MM.1S (cell line): ENCODE results near the gene AMMECR1L.
"Not testable (repeated sequence)": the region's sequence is repeated elsewhere in the genome, so short reads cannot be mapped to it uniquely, and the experiment has no call there.

ENCODE experiments used
- DNase-seq: peaks from one replicate; pipeline ENCODE4 v3.0.0-alpha.2; 2015
- H2AFZ ChIP-seq: fragments of 300-600 bp; sonication (generic); 2 replicates; pipeline ENCODE4 v1.6.0; 2016; ENCODE audit warnings: antibody characterized with exemption, low read length
- H3F3A ChIP-seq: fragments of 300-600 bp; sonication (generic); 2 replicates; pipeline ENCODE4 v1.6.1; 2016; ENCODE audit warnings: mild to moderate bottlenecking, antibody characterized with exemption, low read length, moderate library complexity, mixed read lengths; ENCODE audit not compliant: insufficient read depth
- H3K27ac ChIP-seq: fragments of 300-600 bp; sonication (generic); 2 replicates; pipeline ENCODE4 v1.5.1; 2016; ENCODE audit warnings: mild to moderate bottlenecking, low read length
- H3K27me3 ChIP-seq: fragments of 300-600 bp; sonication (generic); replicated peaks from 2 replicates; pipeline ENCODE4 v1.6.0; 2016; ENCODE audit warnings: low read length; ENCODE audit not compliant: insufficient read depth
- H3K36me3 ChIP-seq: fragments of 300-600 bp; sonication (generic); replicated peaks from 2 replicates; pipeline ENCODE4 v1.6.1; 2016; ENCODE audit warnings: mild to moderate bottlenecking, low read length, mixed read lengths; ENCODE audit not compliant: insufficient read depth
- H3K4me1 ChIP-seq: fragments of 300-600 bp; sonication (generic); 2 replicates; pipeline ENCODE4 v1.6.1; 2016; ENCODE audit warnings: low read length, mixed read lengths
- H3K4me2 ChIP-seq: fragments of 300-600 bp; sonication (generic); 2 replicates; pipeline ENCODE4 v1.6.0; 2016; ENCODE audit warnings: low read depth, low read length
- H3K4me3 ChIP-seq: fragments of 300-600 bp; sonication (generic); 2 replicates; pipeline ENCODE4 v1.5.1; 2016; ENCODE audit warnings: low read length, mixed read lengths
- H3K79me2 ChIP-seq: fragments of 300-600 bp; sonication (generic); 2 replicates; pipeline ENCODE4 v1.6.1; 2016; ENCODE audit warnings: mixed run types, low read length, mixed read lengths
- H3K9ac ChIP-seq: fragments of 300-600 bp; sonication (generic); 2 replicates; pipeline ENCODE4 v1.6.1; 2016; ENCODE audit warnings: low read length, mixed read lengths
- H3K9me2 ChIP-seq: fragments of 300-600 bp; sonication (generic); replicated peaks from 2 replicates; pipeline ENCODE4 v1.6.1; 2016; ENCODE audit warnings: mild to moderate bottlenecking, low read length, mixed read lengths; ENCODE audit not compliant: insufficient read depth
- H3K9me3 ChIP-seq: fragments of 300-600 bp; sonication (generic); replicated peaks from 2 replicates; pipeline ENCODE4 v1.6.1; 2016; ENCODE audit warnings: mild to moderate bottlenecking, low read length, mixed read lengths; ENCODE audit not compliant: insufficient read depth
- H4K20me1 ChIP-seq: fragments of 300-600 bp; sonication (generic); 2 replicates; pipeline ENCODE4 v1.6.1; 2016; ENCODE audit warnings: mild to moderate bottlenecking, low read length, moderate library complexity, mixed read lengths; ENCODE audit not compliant: insufficient read depth
- CTCF ChIP-seq: fragments of 300-600 bp; sonication (generic); IDR thresholded peaks from 2 replicates; pipeline ENCODE4 v1.5.1; 2016; ENCODE audit warnings: antibody characterized with exemption, low read length, mixed read lengths
- EZH2 ChIP-seq: fragments of 300-600 bp; sonication (generic); optimal IDR thresholded peaks from 2 replicates; pipeline ENCODE3; 2017; ENCODE audit warnings: low read depth, mild to moderate bottlenecking, antibody characterized with exemption, low read length, mixed read lengths
- EZH2phosphoT487 ChIP-seq: fragments of 300-600 bp; sonication (generic); IDR thresholded peaks from 2 replicates; pipeline ENCODE4 v1.6.1; 2018; ENCODE audit warnings: antibody characterized with exemption, low read length

Gene AMMECR1L

GRCh38 chr2:127910415-127910814 is 24.7 kb upstream of the AMMECR1L start:
- H3F3A ChIP-seq: no peaks in the 10 kb centered on the region
- no peaks in the 10 kb centered on the region for H3K9me2 ChIP-seq
- no peak overlapping the region for H3K9ac ChIP-seq
- H3K9me3 ChIP-seq: no peaks in the 10 kb centered on the region
- no peak overlapping the region for H3K27ac ChIP-seq
- no peak overlapping the region for H2AFZ ChIP-seq
- H3K4me1 ChIP-seq: no peaks in the 10 kb centered on the region
- no peak for DNase-seq
- H3K79me2 ChIP-seq: no peaks in the 10 kb centered on the region
- TF ChIP-seq EZH2: no peak
- no peak for TF ChIP-seq EZH2phosphoT487
- H3K36me3 ChIP-seq: no peaks in the 10 kb centered on the region
- no peak overlapping the region for H3K4me2 ChIP-seq
- H3K27me3 ChIP-seq: no peaks in the 10 kb centered on the region
- no peak overlapping the region for H3K4me3 ChIP-seq
- no peaks in the 10 kb centered on the region for H4K20me1 ChIP-seq

- H3K27ac ChIP-seq: no peak overlapping the region
- no peak overlapping the region for H3K4me3 ChIP-seq
- H3K27me3 ChIP-seq: no peaks in the 10 kb centered on the region
- H2AFZ ChIP-seq: no peak overlapping the region
- H3K36me3 ChIP-seq: no peaks in the 10 kb centered on the region
- no peak for TF ChIP-seq EZH2
- DNase-seq: no peak
- no peak overlapping the region for H3K9ac ChIP-seq
- no peaks in the 10 kb centered on the region for H3F3A ChIP-seq
- H3K4me1 ChIP-seq: no peaks in the 10 kb centered on the region
- H3K79me2 ChIP-seq: no peaks in the 10 kb centered on the region
- no peaks in the 10 kb centered on the region for H4K20me1 ChIP-seq
- no peaks in the 10 kb centered on the region for H3K9me2 ChIP-seq
- no peak overlapping the region for H3K4me2 ChIP-seq
- no peaks in the 10 kb centered on the region for H3K9me3 ChIP-seq
These were observed 23.3 kb upstream of the AMMECR1L start for GRCh38 chr2:127909019-127909418.

GRCh38 chr2:127907733-127908400 is 22.1 kb upstream of the AMMECR1L start:
- not testable (repeated sequence) for DNase-seq, H2AFZ ChIP-seq, H3K36me3 ChIP-seq, H3K27ac ChIP-seq, H3K9ac ChIP-seq, H3K27me3 ChIP-seq, H3K9me2 ChIP-seq, H3K9me3 ChIP-seq, H3K4me3 ChIP-seq, H3K4me2 ChIP-seq, H3K4me1 ChIP-seq, H3K79me2 ChIP-seq, H3F3A ChIP-seq, H4K20me1 ChIP-seq

GRCh38 chr2:127906206-127906926 is 20.6 kb upstream of the AMMECR1L start:
- TF ChIP-seq EZH2: no peak
- TF ChIP-seq CTCF: no peak
- TF ChIP-seq EZH2phosphoT487: no peak
- no peak overlapping the region for H3K4me3 ChIP-seq
- DNase-seq: no peak
- no peaks in the 10 kb centered on the region for H3K4me1 ChIP-seq
- no peaks in the 10 kb centered on the region for H3K79me2 ChIP-seq
- no peak overlapping the region for H2AFZ ChIP-seq
- H3K9me2 ChIP-seq: no peaks in the 10 kb centered on the region
- no peaks in the 10 kb centered on the region for H3K27me3 ChIP-seq
- no peaks in the 10 kb centered on the region for H3K9me3 ChIP-seq
- no peaks in the 10 kb centered on the region for H4K20me1 ChIP-seq
- no peaks in the 10 kb centered on the region for H3K36me3 ChIP-seq
- H3K4me2 ChIP-seq: no peak overlapping the region
- H3K9ac ChIP-seq: no peak overlapping the region
- H3K27ac ChIP-seq: no peak overlapping the region
- no peaks in the 10 kb centered on the region for H3F3A ChIP-seq
